GM18868 (cell line): Measurements from ENCODE around the gene RAP2A.

Experiments
- ATAC-seq: cut with Tn5 transposase; IDR thresholded peaks from one replicate; pipeline ENCODE4 v1.9.1; 2021; ENCODE audit warnings: mild to moderate bottlenecking, moderate library complexity; ENCODE audit not compliant: unreplicated experiment

RAP2A gene

DNA sequence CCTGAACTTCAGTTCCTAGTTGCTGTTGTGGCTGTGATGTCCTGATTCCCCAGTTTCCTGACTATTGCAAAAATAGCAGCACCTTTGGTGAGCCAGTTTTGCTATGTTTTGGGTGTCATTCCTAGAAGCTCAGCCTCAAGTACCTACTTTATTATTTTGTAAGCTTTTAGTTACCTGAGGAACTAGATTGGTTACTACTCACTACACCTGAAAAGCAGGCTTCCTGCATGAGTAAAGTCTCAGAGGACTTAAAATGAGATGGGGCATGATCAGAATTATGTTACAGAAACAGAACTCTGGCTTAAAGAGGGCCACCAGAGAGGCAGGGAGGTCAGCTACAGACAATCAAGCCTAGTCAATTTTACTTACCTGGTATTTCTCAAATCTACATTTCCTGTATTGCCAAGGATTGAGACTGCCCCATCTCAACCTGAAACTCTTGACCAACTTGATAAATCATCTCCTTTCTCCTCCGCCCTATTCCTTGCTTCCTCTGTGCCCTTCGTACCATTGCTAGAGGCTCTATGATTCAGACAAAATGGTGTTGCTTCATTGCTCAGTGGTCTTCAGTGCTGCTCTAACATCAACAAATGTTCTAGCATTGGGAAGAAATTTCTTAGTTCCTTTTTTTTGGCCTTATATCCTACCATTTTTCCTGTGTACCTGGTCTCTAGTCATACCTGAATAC is 58.9 kb downstream of the RAP2A start:
- no peak for ATAC-seq

DNA sequence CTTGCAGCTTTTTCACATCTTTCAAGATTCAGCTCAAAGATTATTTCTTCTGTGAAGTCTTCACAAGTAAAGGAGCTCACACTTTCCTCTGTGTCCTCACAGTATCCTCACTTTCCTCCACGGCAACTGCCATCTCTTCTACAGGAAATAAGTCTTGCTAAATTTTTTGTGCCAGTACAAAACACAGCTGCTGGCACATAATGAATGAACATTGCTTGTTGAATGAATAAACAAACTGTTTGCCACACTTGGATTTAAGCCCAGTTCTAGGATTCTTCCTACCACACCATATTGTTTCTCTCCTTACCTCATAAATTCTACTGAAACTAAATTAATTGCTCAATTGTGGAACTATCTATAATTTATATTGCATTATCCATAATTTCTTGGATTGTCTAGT is 59.5 kb downstream of the RAP2A start:
- ATAC-seq: no peak

DNA sequence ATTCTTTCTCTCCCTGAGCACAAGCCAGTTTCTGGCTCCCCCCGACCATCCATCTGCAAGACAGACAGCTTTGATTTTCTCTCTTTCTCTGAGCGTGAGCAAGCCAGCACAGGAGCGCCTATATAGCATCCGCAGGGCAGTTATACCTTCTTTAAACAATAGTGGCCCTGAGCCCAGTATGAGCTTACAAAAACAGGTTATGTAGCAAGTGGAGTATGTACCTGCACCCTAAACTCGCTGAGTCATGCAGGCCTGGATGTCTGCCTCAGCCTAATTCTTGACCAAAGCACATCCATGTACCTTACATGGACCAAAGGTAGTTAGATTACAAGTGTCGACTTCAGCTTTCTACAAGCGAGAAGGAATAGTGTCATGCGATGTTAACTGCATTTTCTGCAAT is 61.7 kb downstream of the RAP2A start:
- ATAC-seq: no peak

DNA sequence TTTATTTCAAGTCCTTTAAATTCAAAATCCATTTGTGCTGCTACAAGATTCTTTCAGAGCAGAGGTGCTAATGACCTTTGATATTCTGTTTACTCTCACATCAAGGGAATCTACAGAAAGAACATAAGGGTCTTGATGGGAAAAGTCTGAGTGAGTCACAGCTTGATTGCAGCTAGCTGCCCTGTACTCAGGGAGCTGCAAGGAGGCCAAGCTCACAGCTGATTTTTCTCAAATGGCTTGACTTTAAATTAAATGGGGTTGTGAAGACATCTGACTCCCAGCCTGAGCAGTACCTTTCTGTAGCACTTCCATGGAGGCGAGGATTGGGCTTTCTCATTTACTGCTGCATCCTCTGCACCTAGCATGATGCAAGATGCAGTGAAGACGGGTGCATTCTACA is 62.5 kb downstream of the RAP2A start:
- ATAC-seq: no peak

DNA sequence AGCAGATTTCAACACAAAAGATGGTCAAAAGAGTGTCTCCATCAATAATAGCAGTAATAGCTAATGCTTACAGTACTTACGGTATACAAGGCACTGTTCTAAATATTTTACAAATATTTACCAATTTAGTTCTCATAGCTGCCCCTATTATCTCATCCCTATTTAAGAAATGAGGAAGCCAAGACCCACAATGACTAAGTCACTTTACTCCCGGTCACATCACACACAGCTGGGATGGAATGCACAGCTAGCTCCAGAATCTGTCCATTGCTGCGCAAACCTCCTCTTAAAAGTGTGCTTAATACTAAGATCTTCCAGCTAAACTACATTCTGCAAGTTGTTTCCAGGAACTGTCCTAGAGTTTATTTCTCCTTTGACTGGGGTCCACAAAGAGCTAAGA is 63.4 kb downstream of the RAP2A start:
- ATAC-seq: no peak

DNA sequence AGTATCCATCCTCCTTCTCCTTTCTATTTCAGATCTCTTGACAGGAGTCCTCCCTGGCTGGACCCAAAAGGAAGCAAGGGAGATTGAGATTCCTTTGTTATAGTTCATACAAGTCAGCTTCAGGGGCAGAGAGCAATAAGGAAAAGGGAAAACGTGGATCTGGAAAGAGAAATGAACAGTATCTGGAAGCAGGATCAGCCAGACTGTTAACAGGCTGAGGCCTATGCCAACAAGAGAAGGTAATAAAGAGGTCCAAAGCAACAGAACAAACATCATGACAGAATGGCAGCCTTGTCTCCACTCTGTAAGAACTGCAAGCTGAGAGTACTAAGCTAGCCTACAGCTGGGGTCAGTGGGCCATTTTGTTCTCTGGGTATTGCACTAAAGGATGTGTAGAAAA is 64.5 kb downstream of the RAP2A start:
- no peak for ATAC-seq

DNA sequence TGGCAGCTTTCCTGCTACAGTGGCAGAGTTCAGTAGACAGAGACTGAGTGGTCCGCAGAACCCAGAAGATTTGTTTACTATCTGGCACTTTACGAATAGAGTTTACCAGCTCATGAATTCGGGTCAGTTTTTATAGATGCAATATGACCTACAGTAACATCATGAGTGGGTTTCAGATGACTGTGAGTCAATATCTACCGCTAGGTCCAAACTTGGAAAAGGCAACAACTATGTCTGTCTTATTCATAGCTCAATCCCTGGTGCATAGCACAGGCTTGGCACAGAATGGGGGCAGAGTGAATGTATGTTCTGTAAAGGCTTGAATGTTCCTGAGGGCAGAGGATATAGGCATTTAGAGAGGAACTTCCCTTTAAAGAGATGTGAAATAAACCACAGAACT is 65.2 kb downstream of the RAP2A start:
- no peak for ATAC-seq

DNA sequence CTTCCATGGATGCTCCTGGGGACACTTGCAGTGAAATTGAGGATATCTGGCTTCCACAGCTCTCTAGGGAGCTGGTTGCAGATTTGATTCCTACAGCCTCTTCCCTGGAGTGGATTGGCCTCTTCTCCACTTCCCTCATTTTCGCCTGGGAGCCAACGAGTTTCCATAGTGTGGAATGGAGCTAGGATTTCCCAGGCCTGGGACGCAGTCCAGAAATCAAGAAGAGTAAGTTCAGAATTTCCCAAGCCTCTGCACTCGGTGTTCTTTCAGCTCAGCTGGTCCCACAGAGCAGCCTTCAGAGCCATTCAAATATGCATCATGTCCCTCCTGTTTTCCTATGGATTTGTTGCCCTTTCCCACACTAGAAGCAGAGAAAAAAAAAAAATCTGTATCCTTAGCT is 68.2 kb downstream of the RAP2A start:
- ATAC-seq: no peak

DNA sequence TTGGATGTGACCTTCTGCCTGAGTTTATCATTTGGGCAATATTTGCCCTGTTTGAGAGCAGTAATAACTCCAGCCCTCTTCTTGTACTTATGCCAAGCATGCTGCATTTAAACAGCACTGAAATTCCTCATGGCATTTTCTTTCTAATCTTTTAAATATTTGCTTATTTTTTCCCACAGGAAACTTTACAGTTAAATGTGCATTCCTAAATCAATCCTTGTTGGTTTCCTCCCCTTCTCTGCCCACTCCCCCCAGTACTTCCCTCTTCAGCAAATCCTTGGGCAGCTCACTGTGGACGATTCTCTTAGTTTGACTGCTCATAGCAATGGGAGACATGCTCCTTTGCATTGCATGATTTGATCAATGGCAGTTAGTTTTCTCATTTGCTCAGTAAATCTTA is 68.7 kb downstream of the RAP2A start:
- no peak for ATAC-seq

DNA sequence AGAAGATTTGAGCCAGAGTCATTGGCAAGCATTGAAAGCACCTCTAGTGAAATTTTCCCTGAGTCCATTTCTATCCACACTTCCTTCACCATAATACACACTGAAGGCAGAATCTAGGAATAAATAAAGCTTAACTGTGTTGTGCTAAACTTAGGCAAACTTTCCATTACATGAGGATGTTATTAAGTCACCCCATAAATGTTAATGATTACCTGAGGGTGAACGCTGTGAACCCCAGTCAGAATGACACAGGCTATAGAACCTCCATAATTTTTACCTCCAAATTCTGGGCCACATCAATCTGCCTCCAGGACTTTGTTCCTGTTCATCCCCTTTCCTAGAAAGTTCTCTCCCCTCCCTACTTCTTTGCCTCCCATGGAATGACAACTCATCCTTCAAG is 71.0 kb downstream of the RAP2A start:
- no peak for ATAC-seq

DNA sequence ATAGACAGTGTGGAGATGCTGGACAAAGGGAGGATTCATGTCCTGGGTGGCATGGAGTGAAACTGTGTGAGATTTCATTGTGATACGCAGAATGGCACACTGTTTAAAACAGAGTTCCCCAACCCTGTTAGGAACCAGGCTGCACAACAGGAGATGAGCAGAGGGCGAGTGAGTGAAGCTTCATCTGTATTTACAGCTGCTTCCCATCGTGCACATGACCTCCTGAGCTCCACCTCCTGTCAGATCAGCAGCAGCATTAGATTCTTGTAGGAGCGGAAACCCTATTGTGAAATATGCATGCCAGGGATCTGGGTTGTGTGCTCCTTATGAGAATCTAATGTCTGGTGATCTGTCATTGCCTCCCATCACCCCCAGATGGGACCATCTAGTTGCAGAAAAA is 72.5 kb downstream of the RAP2A start:
- ATAC-seq: no peak

DNA sequence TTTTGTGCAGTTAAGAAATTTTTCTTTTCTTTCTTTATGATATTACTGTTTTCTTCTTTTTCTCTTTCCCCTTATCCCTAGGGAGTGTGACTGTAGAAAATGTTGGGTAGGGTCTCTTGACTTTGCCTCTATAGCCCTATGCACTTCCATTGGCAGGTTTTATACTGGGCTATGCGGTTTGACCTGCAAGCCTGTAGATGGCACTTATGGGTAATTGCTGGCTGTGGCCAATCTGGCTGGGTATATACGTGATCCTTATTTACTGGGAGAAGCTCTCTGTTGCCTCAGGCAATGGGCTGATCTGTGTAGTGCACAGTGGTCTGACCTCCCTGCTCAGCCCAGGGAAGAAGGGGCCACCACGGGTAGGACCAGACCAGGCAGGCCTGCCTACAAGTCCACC is 78.8 kb downstream of the RAP2A start:
- ATAC-seq: no peak

DNA sequence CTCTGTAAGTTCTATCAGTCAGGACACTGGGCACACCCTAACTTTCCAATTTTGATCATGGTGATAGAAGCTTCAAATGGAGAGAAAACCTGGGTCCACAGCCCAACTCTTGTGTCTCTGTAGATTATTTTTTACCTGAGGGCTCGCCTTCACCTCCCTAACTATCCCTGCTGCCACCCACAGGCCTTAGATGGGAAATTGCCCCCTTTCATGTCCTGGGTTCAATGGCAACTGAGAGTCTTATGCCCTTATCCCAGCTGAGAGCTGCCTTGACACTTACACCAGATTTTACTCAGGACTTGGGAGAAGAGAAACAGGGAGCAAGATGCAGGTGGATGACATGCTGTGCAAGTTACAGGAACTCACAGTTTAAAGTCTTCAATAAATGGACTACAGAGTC is 81.7 kb downstream of the RAP2A start:
- ATAC-seq: no peak

DNA sequence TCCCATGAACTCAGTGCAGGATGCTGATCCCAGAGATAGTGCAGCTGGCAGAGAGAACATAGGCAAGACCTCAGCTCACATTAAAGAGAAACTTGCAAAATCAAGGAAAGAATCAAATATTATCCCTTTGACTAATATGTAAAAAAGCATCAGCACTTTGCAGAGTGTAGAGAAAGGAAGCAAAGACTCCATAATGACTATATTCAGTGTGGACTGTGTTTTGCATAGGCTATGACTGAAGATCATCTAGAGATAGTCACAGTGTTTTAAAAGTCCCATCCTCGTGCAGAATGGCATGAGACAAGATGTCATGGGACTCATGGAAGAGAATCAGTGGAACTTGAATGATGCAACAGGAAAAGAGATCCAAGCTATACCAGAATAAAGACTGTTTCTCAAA is 84.0 kb downstream of the RAP2A start:
- ATAC-seq: no peak
